ENCODE measurements around the gene TMEM143.

The TMEM143 gene

DNA sequence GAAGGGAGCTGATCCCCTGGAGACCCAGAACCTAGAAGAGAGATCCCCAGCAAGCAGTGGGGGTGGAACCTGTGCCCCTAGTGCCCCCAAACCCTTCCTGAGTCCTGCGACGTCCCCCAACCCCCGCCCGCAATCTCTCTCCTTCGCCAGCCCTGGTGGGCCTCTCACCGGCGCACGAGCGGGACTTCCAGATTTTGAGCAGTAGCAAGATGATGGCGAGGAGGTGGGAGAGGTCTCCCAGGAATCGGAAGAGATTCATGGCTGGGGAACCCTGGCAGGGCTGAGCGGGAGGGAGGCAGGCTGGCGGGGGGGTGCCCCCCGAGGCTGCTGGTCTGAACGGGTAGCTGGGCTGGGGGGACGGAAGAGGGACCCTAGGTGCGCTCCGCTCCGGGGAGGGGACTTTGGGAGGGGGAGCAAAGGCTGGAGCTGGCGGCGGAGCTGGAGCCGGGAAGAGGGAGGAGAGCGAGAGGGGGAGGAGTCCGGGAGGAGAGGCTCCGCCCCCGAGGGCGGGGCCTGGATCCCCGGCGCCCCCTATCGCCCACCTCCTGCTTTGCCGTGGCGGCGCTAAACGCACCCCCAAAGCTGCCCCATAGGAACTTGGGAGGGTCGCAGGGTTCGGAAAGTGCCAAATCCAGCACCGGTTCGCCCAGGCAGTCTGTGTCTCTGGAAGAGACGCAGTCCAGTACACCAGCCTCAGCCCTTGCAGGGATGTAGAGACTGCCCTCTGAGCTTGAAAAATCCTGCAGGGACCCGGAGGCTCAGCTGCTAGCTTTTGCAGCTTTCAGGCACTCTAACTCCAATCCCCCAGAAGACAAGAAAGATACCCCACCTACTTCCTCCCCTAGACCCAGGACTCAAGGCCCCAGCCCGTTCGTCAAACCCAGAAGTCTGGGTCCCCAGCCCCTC is 27.6 kb upstream of the TMEM143 start, which contains the start of gene KDELR1:
Gene KDELR1 (minus strand): TSS at position 452 of the 906 bp plus-strand sequence. CDS start 193 bp downstream, at position 259.
- Histone ChIP-seq H3K79me2 (ENCODE audit: insufficient read depth, low read length) (peaks cover 38% of the 10 kb centered on the region), H3F3A (ENCODE audit: low read depth) (no peaks in the 10 kb centered on the region)

DNA sequence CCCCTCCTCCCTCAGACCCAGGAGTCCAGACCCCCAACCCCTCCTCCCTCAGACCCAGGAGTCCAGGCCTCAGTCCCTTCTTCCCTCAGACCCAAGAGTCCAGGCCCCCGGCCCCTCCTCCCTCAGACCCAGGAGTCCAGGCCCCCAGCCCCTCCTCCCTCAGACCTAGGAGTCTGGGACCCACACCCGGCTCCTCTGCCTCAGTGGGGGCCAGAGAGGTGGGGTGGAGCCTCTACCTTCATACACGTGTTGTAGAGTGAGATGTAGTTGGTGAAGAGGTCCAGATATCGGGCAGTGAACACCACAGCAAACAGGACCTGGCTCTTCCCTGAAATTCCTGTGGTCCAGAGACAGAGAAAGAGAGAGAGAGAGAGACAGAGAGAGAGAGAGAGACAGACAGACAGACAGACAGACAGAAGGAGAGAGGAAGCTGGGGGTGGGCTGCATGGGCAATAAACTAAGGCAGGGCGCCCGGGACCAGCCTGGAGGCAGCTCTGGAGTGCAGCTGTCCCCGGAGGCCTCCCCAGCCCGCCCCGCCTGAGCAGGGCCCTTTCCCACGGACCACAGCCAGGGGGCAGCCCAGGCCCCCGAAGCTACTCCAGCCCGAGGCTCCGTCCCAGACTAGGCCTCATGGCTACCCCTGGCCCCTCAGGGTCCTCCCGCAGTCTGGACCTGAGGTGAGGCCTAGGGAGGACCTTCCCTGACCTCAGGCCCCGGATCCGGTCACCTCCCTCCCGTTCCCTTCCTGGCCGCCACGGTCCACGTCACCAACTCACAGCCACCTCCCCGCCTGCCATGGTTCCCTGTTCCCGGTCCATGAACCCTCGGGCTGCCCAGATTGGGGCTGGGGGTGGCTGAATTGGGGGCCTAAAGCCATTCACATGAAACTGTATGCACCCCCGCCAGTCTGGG is 26.7 kb upstream of the TMEM143 start:
- Histone ChIP-seq H3K9me3 (ENCODE audit: insufficient read depth, low read depth, low read length) (no peaks in the 10 kb centered on the region), H3K27me3 (ENCODE audit: insufficient read depth, low read length, poor library complexity, severe bottlenecking) (no peaks in the 10 kb centered on the region), H3K9ac (ENCODE audit: low read depth, low read length, poor library complexity, severe bottlenecking) (peak overlapping the region; percentile 98), H3K4me3 (ENCODE audit: low read length, poor library complexity, severe bottlenecking) (peak overlapping the region; percentile 90), H4K20me1 (ENCODE audit: insufficient read depth, low read length, poor library complexity, severe bottlenecking) (peaks cover 12% of the 10 kb centered on the region), H3K9me2 (replicated peaks; ENCODE audit: low read depth, low read length) (no peaks in the 10 kb centered on the region), H3K79me2 (ENCODE audit: insufficient read depth, low read length) (peaks cover 38% of the 10 kb centered on the region), H3K36me3 (ENCODE audit: insufficient read depth, low read length) (peaks cover 13% of the 10 kb centered on the region; the same call in 1 of the 2 replicates), H2AFZ (ENCODE audit: low read length) (peak overlapping the region; percentile 31), H3K4me1 (ENCODE audit: insufficient read depth, low read length, poor library complexity, severe bottlenecking) (peaks cover 11% of the 10 kb centered on the region), H3K4me2 (ENCODE audit: low read depth, low read length, poor library complexity, severe bottlenecking) (peak overlapping the region; percentile 99), H3F3A (ENCODE audit: low read depth) (no peaks in the 10 kb centered on the region)
- TF ChIP-seq, protein P1, sequence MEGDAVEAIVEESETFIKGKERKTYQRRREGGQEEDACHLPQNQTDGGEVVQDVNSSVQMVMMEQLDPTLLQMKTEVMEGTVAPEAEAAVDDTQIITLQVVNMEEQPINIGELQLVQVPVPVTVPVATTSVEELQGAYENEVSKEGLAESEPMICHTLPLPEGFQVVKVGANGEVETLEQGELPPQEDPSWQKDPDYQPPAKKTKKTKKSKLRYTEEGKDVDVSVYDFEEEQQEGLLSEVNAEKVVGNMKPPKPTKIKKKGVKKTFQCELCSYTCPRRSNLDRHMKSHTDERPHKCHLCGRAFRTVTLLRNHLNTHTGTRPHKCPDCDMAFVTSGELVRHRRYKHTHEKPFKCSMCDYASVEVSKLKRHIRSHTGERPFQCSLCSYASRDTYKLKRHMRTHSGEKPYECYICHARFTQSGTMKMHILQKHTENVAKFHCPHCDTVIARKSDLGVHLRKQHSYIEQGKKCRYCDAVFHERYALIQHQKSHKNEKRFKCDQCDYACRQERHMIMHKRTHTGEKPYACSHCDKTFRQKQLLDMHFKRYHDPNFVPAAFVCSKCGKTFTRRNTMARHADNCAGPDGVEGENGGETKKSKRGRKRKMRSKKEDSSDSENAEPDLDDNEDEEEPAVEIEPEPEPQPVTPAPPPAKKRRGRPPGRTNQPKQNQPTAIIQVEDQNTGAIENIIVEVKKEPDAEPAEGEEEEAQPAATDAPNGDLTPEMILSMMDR (conservative IDR thresholded peaks at IDR 0.05; ENCODE audit: low read length), result peak; percentile 50
- no peak for TF ChIP-seq EZH2phosphoT487 (IDR thresholded peaks at IDR 0.05; ENCODE audit: borderline replicate concordance)

More for the DNA sequence above, 27.6 kb upstream of the TMEM143 start, which contains the start of gene KDELR1:
- Histone ChIP-seq H3K9me3 (ENCODE audit: insufficient read depth, low read depth, low read length) (no peaks in the 10 kb centered on the region), H2AFZ (ENCODE audit: low read length) (peak within 1 kb of the TSS; percentile 91), H3K9ac (ENCODE audit: low read depth, low read length, poor library complexity, severe bottlenecking) (peak within 1 kb of the TSS; percentile 98), H3K36me3 (ENCODE audit: insufficient read depth, low read length) (peaks cover 9% of the 10 kb centered on the region; the same call in 1 of the 2 replicates), H3K4me1 (ENCODE audit: insufficient read depth, low read length, poor library complexity, severe bottlenecking) (peaks cover 11% of the 10 kb centered on the region), H3K4me2 (ENCODE audit: low read depth, low read length, poor library complexity, severe bottlenecking) (peak within 1 kb of the TSS; percentile 99), H4K20me1 (ENCODE audit: insufficient read depth, low read length, poor library complexity, severe bottlenecking) (peaks cover 12% of the 10 kb centered on the region), H3K9me2 (replicated peaks; ENCODE audit: low read depth, low read length) (no peaks in the 10 kb centered on the region), H3K4me3 (ENCODE audit: low read length, poor library complexity, severe bottlenecking) (peak within 1 kb of the TSS; percentile 90), H3K27me3 (ENCODE audit: insufficient read depth, low read length, poor library complexity, severe bottlenecking) (no peaks in the 10 kb centered on the region)
- TF ChIP-seq, protein P1 (conservative IDR thresholded peaks at IDR 0.05; ENCODE audit: low read length), result peak; percentile 80
- TF ChIP-seq EZH2phosphoT487 (IDR thresholded peaks at IDR 0.05; ENCODE audit: borderline replicate concordance), result no peak

DNA sequence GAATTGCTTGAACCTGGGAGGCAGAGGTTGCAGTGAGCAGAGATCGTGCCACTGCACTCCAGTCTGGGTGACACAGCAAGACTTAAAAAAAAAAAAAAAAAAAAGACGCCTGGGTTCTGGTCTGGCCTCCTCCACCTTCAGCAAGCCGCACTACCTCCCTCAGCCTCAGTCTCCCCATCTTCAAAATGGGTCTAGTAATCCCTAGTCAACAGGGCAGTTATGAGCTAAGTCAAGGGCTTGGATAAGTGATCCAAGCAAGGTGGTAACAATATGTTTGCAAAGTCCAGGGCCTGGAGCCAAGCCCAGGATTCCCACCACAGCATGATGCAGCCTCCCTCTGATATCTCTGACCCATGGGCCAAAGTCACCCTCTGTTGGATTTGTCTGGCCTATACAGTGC is 23.2 kb upstream of the TMEM143 start:
- H3K27me3 ChIP-seq (ENCODE audit: insufficient read depth, low read length, poor library complexity, severe bottlenecking), result no peaks in the 10 kb centered on the region
- H3K4me1 ChIP-seq (ENCODE audit: insufficient read depth, low read length, poor library complexity, severe bottlenecking), result peaks cover 6% of the 10 kb centered on the region
- H2AFZ ChIP-seq (ENCODE audit: low read length), result no peak overlapping the region
- H4K20me1 ChIP-seq (ENCODE audit: insufficient read depth, low read length, poor library complexity, severe bottlenecking), result peaks cover 12% of the 10 kb centered on the region
- peaks cover 38% of the 10 kb centered on the region for H3K79me2 ChIP-seq (ENCODE audit: insufficient read depth, low read length)
- peaks cover 32% of the 10 kb centered on the region; the same call in 1 of the 2 replicates for H3K36me3 ChIP-seq (ENCODE audit: insufficient read depth, low read length)
- TF ChIP-seq, protein P1 (conservative IDR thresholded peaks at IDR 0.05; ENCODE audit: low read length), result no peak
- no peak for TF ChIP-seq EZH2phosphoT487 (IDR thresholded peaks at IDR 0.05; ENCODE audit: borderline replicate concordance)
- H3K4me2 ChIP-seq (ENCODE audit: low read depth, low read length, poor library complexity, severe bottlenecking), result no peak overlapping the region
- H3K9me3 ChIP-seq (ENCODE audit: insufficient read depth, low read depth, low read length), result no peaks in the 10 kb centered on the region
- no peaks in the 10 kb centered on the region for H3F3A ChIP-seq (ENCODE audit: low read depth)
- H3K9ac ChIP-seq (ENCODE audit: low read depth, low read length, poor library complexity, severe bottlenecking), result no peak overlapping the region
- H3K9me2 ChIP-seq (replicated peaks; ENCODE audit: low read depth, low read length), result no peaks in the 10 kb centered on the region
- H3K4me3 ChIP-seq (ENCODE audit: low read length, poor library complexity, severe bottlenecking), result no peak overlapping the region

Measured in Loucy (cell line).